ENCODE data around the gene MUC20. TPM values are rescaled to one million over a fixed set of nuclear protein-coding genes. Genes with fewer than 3 reads are reported as not detected.

The MUC20 gene
- total RNA-seq, 1 donor from 2014 or later = 42.1 TPM

- peaks cover 43% of the 10 kb centered on the region for H3K27me3 ChIP-seq (ENCODE audit: control insufficient read depth, insufficient read depth, low read length)
- H3K36me3 ChIP-seq (ENCODE audit: control insufficient read depth, insufficient read depth, low read length) = no peaks in the 10 kb centered on the region
- TF ChIP-seq CTCF (IDR thresholded peaks at IDR 0.05; ENCODE audit: insufficient read depth, low read length, poor library complexity, severe bottlenecking) = no peak
- DNase-seq (ENCODE audit: low read depth) = no peak
- no peak overlapping the region for H3K4me3 ChIP-seq (ENCODE audit: low read depth, low read length)
These were observed 40.4 kb downstream of the MUC20 start for GRCh38 chr3:195761123-195761566.

DNA sequence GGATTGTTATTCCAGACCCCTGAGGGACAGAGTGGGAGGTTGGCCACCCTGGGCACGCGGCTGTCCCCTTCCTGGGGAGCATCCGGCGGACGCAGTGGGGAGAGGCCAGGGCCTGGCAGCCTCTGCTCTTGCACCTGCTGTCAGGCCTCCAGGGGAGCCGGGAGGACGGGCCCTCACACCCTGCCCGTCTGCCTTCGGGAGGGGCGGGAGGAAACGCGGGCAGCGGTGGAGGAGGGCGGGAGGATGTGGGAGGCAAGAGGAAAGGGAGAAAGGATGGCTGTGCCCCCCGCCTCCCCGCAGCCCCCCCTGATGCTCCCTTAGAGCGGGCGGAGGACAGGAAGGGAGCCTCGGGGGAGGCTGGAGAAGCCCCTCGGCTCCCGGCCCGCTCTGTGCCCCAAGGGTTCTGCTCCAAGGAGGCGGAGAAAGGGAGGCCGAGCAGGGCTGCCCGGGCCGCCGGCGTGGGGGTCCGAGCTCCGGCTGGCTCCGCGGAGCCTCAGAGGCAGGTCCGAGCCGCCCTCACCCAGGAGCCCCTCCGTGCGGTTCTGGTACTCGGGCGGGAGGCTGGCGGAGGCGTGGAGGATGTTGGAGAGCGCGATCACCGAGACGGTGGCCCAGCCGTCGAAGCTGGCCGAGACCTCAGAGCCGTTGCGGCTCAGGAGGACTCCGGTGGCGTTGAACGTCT, 40.9 kb downstream of the MUC20 start:
- H3K27me3 ChIP-seq (ENCODE audit: control insufficient read depth, insufficient read depth, low read length) = peaks cover 42% of the 10 kb centered on the region
- no peak overlapping the region for H3K4me3 ChIP-seq (ENCODE audit: low read depth, low read length)
- DNase-seq (ENCODE audit: low read depth) = no peak
- H3K36me3 ChIP-seq (ENCODE audit: control insufficient read depth, insufficient read depth, low read length) = no peaks in the 10 kb centered on the region
- no peak for TF ChIP-seq CTCF (IDR thresholded peaks at IDR 0.05; ENCODE audit: insufficient read depth, low read length, poor library complexity, severe bottlenecking)

DNA sequence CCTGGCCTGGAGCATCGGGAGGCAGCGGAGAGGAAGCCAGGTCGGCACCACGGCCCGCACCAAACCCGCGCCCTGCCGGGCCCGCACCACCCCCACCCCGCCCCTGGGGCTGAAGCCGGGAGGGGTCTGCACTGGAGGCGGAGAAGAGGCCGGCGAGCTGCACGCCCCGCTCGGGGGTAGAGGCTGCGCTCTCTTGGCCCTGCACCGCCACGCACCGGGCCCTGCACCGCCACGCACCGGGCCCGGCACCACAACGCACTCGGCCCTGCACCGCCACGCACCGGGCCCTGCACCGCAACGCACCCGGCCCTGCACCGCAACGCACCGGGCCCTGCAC, 41.4 kb downstream of the MUC20 start:
- no peak for TF ChIP-seq CTCF (IDR thresholded peaks at IDR 0.05; ENCODE audit: insufficient read depth, low read length, poor library complexity, severe bottlenecking)
- Histone ChIP-seq H3K27me3 (ENCODE audit: control insufficient read depth, insufficient read depth, low read length) (peaks cover 42% of the 10 kb centered on the region), H3K36me3 (ENCODE audit: control insufficient read depth, insufficient read depth, low read length) (no peaks in the 10 kb centered on the region), H3K4me3 (ENCODE audit: low read depth, low read length) (no peak overlapping the region)
- no peak for DNase-seq (ENCODE audit: low read depth)

GRCh38 chr3:195762611-195763010, 41.8 kb downstream of the MUC20 start:
- peaks cover 42% of the 10 kb centered on the region for H3K27me3 ChIP-seq (ENCODE audit: control insufficient read depth, insufficient read depth, low read length)
- no peak for TF ChIP-seq CTCF (IDR thresholded peaks at IDR 0.05; ENCODE audit: insufficient read depth, low read length, poor library complexity, severe bottlenecking)
- no peaks in the 10 kb centered on the region for H3K36me3 ChIP-seq (ENCODE audit: control insufficient read depth, insufficient read depth, low read length)

GRCh38 chr3:195763076-195763830, 42.5 kb downstream of the MUC20 start:
- no peak for DNase-seq (ENCODE audit: low read depth)
- peaks cover 42% of the 10 kb centered on the region for H3K27me3 ChIP-seq (ENCODE audit: control insufficient read depth, insufficient read depth, low read length)
- H3K36me3 ChIP-seq (ENCODE audit: control insufficient read depth, insufficient read depth, low read length) = no peaks in the 10 kb centered on the region
- no peak for TF ChIP-seq CTCF (IDR thresholded peaks at IDR 0.05; ENCODE audit: insufficient read depth, low read length, poor library complexity, severe bottlenecking)
- H3K4me3 ChIP-seq (ENCODE audit: low read depth, low read length) = no peak overlapping the region

More at GRCh38 chr3:195762611-195763010, 41.8 kb downstream of the MUC20 start:
- H3K4me3 ChIP-seq (ENCODE audit: low read depth, low read length) = no peak overlapping the region
- no peak for DNase-seq (ENCODE audit: low read depth)
